ENCODE data around the gene GSG1L. TPM values are rescaled to one million over a fixed set of nuclear protein-coding genes. Genes with fewer than 3 reads are reported as not detected.

GSG1L gene
- total and polyA plus RNA-seq, 9 of the 15 experiments (the other 6 are each of a cell fraction or from before 2014, with no cell fraction given), result not detected

- 0% methylated on average over 4 of the region's 4 CpGs for WGBS (ENCODE audit: insufficient coverage, low coverage, missing lambda C conversion rate)
- TF ChIP-seq ARID1B (IDR thresholded peaks at IDR 0.05) (peak; percentile 57), TGIF2 (CRISPR knock-in tag; IDR thresholded peaks at IDR 0.05) (no peak), ZNF639 (CRISPR knock-in tag; conservative IDR thresholded peaks at IDR 0.05 in 1 of 2, IDR thresholded peaks at IDR 0.05 in 1 of 2) (no peak), NEUROD1 (IDR thresholded peaks at IDR 0.05; ENCODE audit: borderline replicate concordance, low read depth, low read length, partially characterized antibody) (no peak), ZBTB40 (IDR thresholded peaks at IDR 0.05) (no peak), ZBTB40 (CRISPR knock-in tag; IDR thresholded peaks at IDR 0.05) (no peak), SOX6 (IDR thresholded peaks at IDR 0.05) (no peak), SP2 (IDR thresholded peaks at IDR 0.05; ENCODE audit: extremely low read depth, low read depth, low read length, poor library complexity, severe bottlenecking) (no peak), NCOA1 (IDR thresholded peaks at IDR 0.05; ENCODE audit: low read depth) (no peak), PML (IDR thresholded peaks at IDR 0.05; ENCODE audit: low read length) (0 out of 2 replicates have a peak, but pooled peaks have one; percentile 28), HDAC2 (IDR thresholded peaks at IDR 0.05) (no peak), ID3 (CRISPR knock-in tag; IDR thresholded peaks at IDR 0.05) (no peak), ID3 (tag; IDR thresholded peaks at IDR 0.05) (no peak)
Observed at GRCh38 chr16:27966756-27967155, 96.8 kb downstream of the GSG1L start.

More at GRCh38 chr16:27966756-27967155, 96.8 kb downstream of the GSG1L start:
- H3K4me1 ChIP-seq (replicated peaks in 1 of 2; ENCODE audit: control insufficient read depth in 2 of 2, insufficient read depth in 2 of 2, low read length in 2 of 2), result no peaks in the 10 kb centered on the region; a peak in 2 of 5 replicates
- intact Hi-C loops (cut with micrococcal nuclease) (no loop called here), in situ Hi-C loops (cut with MboI) (loop anchor here (5.0 kb wide), 1 partner anchor 101 kb away; no protein-coding TSS in a partner anchor)
- FAIRE-seq (no peak), DNase-seq (ENCODE audit: extremely low read depth in 1 of 4, low spot score in 3 of 4) (peak in 3 of 4 experiments; percentile 20 to 55 (median 49)), ATAC-seq (peak; percentile 51; the same call in 2 of the 3 replicates)
- no peak overlapping the region for H3K27ac ChIP-seq (ENCODE audit: extremely low read depth, low read depth, low read length)
- no peaks in the 10 kb centered on the region for H3K9me3 ChIP-seq (replicated peaks; ENCODE audit: control insufficient read depth, insufficient read depth, low read depth, low read length)
- no peak overlapping the region for H3K4me3 ChIP-seq
- CTCF ChIA-PET (ENCODE audit: low intra/inter-chr PET ratio), result no interaction called here
- no peak overlapping the region for H2AFZ ChIP-seq (ENCODE audit: low read depth, low read length)
- H3K36me3 ChIP-seq (ENCODE audit: control insufficient read depth, insufficient read depth, low read length), result no peaks in the 10 kb centered on the region
- no peaks in the 10 kb centered on the region for H3K9me1 ChIP-seq (ENCODE audit: control insufficient read depth, insufficient read depth, low read length)
- no peaks in the 10 kb centered on the region for H4K20me1 ChIP-seq (replicated peaks; ENCODE audit: control insufficient read depth, insufficient read depth, low read length)
- peak overlapping the region in 1 of 2 experiments; percentile 26; a peak in 1 of 4 replicates for H3K9ac ChIP-seq (ENCODE audit: insufficient read depth in 1 of 2, low read depth in 2 of 2, low read length in 2 of 2)
- H3K79me2 ChIP-seq (ENCODE audit: control insufficient read depth, insufficient read depth, low read length), result no peaks in the 10 kb centered on the region
- H3K4me2 ChIP-seq (ENCODE audit: insufficient read depth, low read length), result no peak overlapping the region
- peaks cover 0 to 24% of the 10 kb centered on the region in 2 experiments; a peak in 2 of 5 replicates for H3K27me3 ChIP-seq (ENCODE audit: control insufficient read depth in 2 of 2, insufficient read depth in 2 of 2, low read length in 2 of 2)
- BruUV-seq (replicated peaks), result no TSS peak
- POLR2A ChIA-PET, result no interaction called here

All from K562 (cell line).